ENCODE results near the gene SRRM2. TPM values are rescaled to one million over a fixed set of nuclear protein-coding genes. Genes with fewer than 3 reads are reported as not detected.

SRRM2 gene
- polyA plus RNA-seq, 1 experiment = 80.5 TPM

DNA sequence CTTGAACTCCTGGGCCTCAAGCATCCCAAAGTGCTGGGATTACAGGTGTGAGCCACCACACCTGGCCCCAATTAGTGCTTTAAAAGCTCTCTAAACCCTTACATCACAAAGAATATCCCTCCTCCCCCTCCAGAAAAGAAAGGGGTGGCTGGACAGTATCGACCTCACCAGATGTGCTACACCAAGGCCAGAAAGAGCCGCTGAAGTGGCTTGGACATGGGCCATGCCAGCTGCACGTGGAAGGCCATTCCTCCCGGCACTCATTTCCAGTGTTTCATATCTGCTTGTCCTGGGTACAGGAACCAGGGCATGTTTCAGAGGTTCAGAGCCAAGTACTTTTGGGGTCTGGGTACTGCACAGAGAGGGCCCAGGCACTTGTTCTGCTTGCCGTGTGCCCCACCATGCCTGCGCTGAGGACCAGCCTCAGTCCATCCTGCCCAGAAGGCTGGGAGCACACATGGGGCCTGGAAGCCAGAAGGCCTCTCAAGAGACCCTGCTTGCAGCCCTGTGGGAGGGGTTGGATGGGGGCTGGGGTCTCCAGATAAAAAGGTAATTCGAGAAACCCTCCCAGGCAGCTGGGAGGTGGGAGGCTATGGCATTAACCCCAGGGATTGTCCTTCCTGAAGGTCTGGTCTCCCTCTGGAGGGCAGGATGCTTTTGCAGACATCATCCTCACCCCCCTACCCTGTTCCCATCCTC lies 3.5 kb upstream of the SRRM2 start:
- ChIA-PET POLR2A (no interaction called here), CTCF (no interaction called here)
- DNase-seq (ENCODE audit: low read depth, low spot score) = no peak

DNA sequence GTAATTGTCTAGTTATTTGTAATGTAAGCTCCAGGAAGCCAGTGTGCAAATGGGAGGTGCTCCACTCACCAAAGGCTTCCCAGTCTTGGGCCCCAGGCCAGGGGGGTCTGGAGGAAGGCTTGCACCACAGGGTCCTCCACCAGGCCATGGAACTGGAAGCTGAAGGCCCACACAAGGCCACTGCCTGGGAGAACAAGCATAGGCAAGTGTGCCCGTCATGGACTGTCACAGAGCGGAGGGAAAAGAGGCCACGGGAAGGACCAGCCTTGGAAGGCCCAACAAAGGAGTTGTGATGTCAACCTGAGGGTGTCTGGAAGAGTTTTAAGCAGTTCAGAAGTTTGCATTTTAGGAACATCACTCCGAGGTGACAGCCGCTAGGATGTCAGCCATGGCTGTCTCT lies 3.0 kb upstream of the SRRM2 start:
- TF ChIP-seq, protein P1, sequence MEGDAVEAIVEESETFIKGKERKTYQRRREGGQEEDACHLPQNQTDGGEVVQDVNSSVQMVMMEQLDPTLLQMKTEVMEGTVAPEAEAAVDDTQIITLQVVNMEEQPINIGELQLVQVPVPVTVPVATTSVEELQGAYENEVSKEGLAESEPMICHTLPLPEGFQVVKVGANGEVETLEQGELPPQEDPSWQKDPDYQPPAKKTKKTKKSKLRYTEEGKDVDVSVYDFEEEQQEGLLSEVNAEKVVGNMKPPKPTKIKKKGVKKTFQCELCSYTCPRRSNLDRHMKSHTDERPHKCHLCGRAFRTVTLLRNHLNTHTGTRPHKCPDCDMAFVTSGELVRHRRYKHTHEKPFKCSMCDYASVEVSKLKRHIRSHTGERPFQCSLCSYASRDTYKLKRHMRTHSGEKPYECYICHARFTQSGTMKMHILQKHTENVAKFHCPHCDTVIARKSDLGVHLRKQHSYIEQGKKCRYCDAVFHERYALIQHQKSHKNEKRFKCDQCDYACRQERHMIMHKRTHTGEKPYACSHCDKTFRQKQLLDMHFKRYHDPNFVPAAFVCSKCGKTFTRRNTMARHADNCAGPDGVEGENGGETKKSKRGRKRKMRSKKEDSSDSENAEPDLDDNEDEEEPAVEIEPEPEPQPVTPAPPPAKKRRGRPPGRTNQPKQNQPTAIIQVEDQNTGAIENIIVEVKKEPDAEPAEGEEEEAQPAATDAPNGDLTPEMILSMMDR (IDR thresholded peaks at IDR 0.05; ENCODE audit: low read depth, low read length) = no peak
- Histone ChIP-seq H3K9me3 (ENCODE audit: control insufficient read depth, insufficient read depth, low read length) (peaks cover 10% of the 10 kb centered on the region), H3K27ac (ENCODE audit: low read depth, low read length) (no peak overlapping the region), H3K27me3 (ENCODE audit: control insufficient read depth, insufficient read depth, low read length) (no peaks in the 10 kb centered on the region), H3K4me3 (ENCODE audit: low read depth, low read length) (no peak overlapping the region)
- no peak for DNase-seq (ENCODE audit: low read depth, low spot score)
- ChIA-PET POLR2A (no interaction called here), CTCF (no interaction called here)

More for the DNA sequence above, 3.5 kb upstream of the SRRM2 start:
- TF ChIP-seq, protein P1 (IDR thresholded peaks at IDR 0.05; ENCODE audit: low read depth, low read length) = no peak
- H3K27ac ChIP-seq (ENCODE audit: low read depth, low read length) = no peak overlapping the region
- H3K4me3 ChIP-seq (ENCODE audit: low read depth, low read length) = no peak overlapping the region
- peaks cover 10% of the 10 kb centered on the region for H3K9me3 ChIP-seq (ENCODE audit: control insufficient read depth, insufficient read depth, low read length)
- H3K27me3 ChIP-seq (ENCODE audit: control insufficient read depth, insufficient read depth, low read length) = no peaks in the 10 kb centered on the region

DNA sequence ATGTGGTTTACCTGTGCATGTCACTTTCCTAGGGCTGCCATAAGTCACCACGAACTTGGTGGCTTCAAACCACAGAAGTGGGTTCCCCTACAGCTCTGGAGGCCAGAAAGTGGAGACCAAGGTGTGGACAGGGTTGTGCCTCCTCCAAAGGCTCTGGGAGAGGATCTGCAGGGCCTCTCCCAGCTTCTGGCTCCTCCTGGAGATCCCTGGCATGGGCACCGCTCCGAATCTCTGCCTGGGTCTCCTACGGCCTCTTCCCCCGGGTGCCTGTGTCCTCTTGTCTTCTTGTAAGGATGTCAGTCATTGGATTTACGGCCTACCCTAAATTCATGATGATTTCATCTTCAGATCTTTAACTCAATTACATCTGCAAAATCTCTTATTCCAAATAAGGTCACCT lies 2.5 kb upstream of the SRRM2 start:
- H3K27me3 ChIP-seq (ENCODE audit: control insufficient read depth, insufficient read depth, low read length) = no peaks in the 10 kb centered on the region
- TF ChIP-seq, protein P1 (IDR thresholded peaks at IDR 0.05; ENCODE audit: low read depth, low read length) = no peak
- no peak for DNase-seq (ENCODE audit: low read depth, low spot score)
- H3K4me3 ChIP-seq (ENCODE audit: low read depth, low read length) = no peak overlapping the region
- peaks cover 10% of the 10 kb centered on the region for H3K9me3 ChIP-seq (ENCODE audit: control insufficient read depth, insufficient read depth, low read length)
- no peak overlapping the region for H3K27ac ChIP-seq (ENCODE audit: low read depth, low read length)
- ChIA-PET CTCF (no interaction called here), POLR2A (no interaction called here)

DNA sequence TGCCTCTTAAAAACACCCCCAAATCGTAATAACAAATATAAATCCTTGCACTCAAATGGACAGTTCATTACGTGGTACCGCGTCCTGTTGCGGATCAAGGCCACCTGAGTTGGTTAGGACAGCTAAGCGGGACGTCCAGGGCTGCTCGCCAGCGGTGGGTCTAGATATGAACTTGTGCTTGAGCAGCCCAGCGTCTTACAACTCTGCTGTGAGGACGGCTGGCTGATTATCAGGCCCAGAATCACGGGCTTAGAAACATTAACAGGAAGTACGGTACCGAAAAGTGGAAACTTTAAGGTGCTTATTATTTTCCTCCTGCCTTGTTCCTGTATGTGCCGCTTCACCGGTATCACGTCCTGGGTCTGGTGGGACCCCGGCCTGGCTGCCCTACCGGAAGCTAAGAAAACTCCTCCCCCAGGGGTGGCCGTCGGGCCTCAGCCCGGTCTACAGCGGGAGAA lies 832 bp upstream of the SRRM2 start:
- Histone ChIP-seq H3K4me3 (ENCODE audit: low read depth, low read length) (peak overlapping the region; percentile 91), H3K27ac (ENCODE audit: low read depth, low read length) (peak overlapping the region; percentile 99), H3K27me3 (ENCODE audit: control insufficient read depth, insufficient read depth, low read length) (no peaks in the 10 kb centered on the region), H3K9me3 (ENCODE audit: control insufficient read depth, insufficient read depth, low read length) (peaks cover 14% of the 10 kb centered on the region)
- ChIA-PET POLR2A (interaction anchor here (1.1 kb wide), 1 partner anchor 20 kb away, joined by 3 read pairs; no protein-coding TSS in a partner anchor), CTCF (no interaction called here)
- peak; percentile 8 for DNase-seq (ENCODE audit: low read depth, low spot score)
- TF ChIP-seq, protein P1 (IDR thresholded peaks at IDR 0.05; ENCODE audit: low read depth, low read length) = no peak

All from AG04450 (cell line).